ENCODE data around the gene MYO16.
A peak's percentile ranks its signal among the peaks of the same experiment; 100 is the strongest.

MYO16 gene

GRCh38 chr13:109072505-109072904 lies 443.1 kb downstream of the MYO16 start:
- no peaks in the 10 kb centered on the region for H3K27me3 ChIP-seq (ENCODE audit: control insufficient read depth in 1 of 2, insufficient read depth in 1 of 2, low read length in 2 of 2)
- no peak overlapping the region for H3K14ac ChIP-seq (ENCODE audit: low read length in 2 of 2)
- H2BK12ac ChIP-seq (ENCODE audit: low read length in 2 of 2) = no peak overlapping the region
- H3K4me1 ChIP-seq (ENCODE audit: control insufficient read depth, insufficient read depth, low read depth, low read length) = no peaks in the 10 kb centered on the region
- no peaks in the 10 kb centered on the region for H3K79me1 ChIP-seq (replicated peaks; ENCODE audit: low read length, poor library complexity, severe bottlenecking)
- 91% methylated on average over 1 of the region's 3 CpGs for WGBS
- H2AK5ac ChIP-seq (ENCODE audit: low read length, severe bottlenecking) = no peak overlapping the region
- no peak overlapping the region for H2BK120ac ChIP-seq (ENCODE audit: low read depth, low read length)
- no peak overlapping the region for H3K9ac ChIP-seq (ENCODE audit: low read length)
- H3K27ac ChIP-seq (ENCODE audit: low read length, poor library complexity, severe bottlenecking) = no peak overlapping the region
- no peak overlapping the region for H3K23ac ChIP-seq (ENCODE audit: low read length in 2 of 2)
- no peaks in the 10 kb centered on the region for H3K36me3 ChIP-seq (ENCODE audit: control insufficient read depth in 1 of 2, insufficient read depth in 2 of 2, low read depth in 1 of 2, low read length in 2 of 2)
- peaks cover 3% of the 10 kb centered on the region for H3K9me3 ChIP-seq (ENCODE audit: control insufficient read depth, low read length)
- no peak overlapping the region for H4K91ac ChIP-seq (ENCODE audit: low read length)
- H3K4me3 ChIP-seq (ENCODE audit: insufficient read depth in 1 of 2, low read depth in 1 of 2, low read length in 2 of 2) = no peak overlapping the region
- H2BK5ac ChIP-seq (ENCODE audit: low read depth, low read length, poor library complexity, severe bottlenecking) = no peak overlapping the region
- no peak overlapping the region for H3K4me2 ChIP-seq (ENCODE audit: low read length, poor library complexity, severe bottlenecking)
- H3K18ac ChIP-seq (ENCODE audit: low read depth in 1 of 2, low read length in 2 of 2) = no peak overlapping the region
- no peak overlapping the region for H3K4ac ChIP-seq (ENCODE audit: low read depth in 1 of 2, low read length in 2 of 2)
- no peak overlapping the region for H2AFZ ChIP-seq (ENCODE audit: low read depth, low read length)
- H4K8ac ChIP-seq (ENCODE audit: low read length) = no peak overlapping the region
- no peak overlapping the region for H2BK15ac ChIP-seq (ENCODE audit: low read depth, poor library complexity, severe bottlenecking)
- no peak for DNase-seq

GRCh38 chr13:109074436-109074835 lies 445.0 kb downstream of the MYO16 start:
- H4K8ac ChIP-seq (ENCODE audit: low read length) = no peak overlapping the region
- H3K36me3 ChIP-seq (ENCODE audit: control insufficient read depth in 1 of 2, insufficient read depth in 2 of 2, low read depth in 1 of 2, low read length in 2 of 2) = no peaks in the 10 kb centered on the region
- H3K4me2 ChIP-seq (ENCODE audit: low read length, poor library complexity, severe bottlenecking) = no peak overlapping the region
- H3K23ac ChIP-seq (ENCODE audit: low read length in 2 of 2) = no peak overlapping the region
- peaks cover 2% of the 10 kb centered on the region for H3K9me3 ChIP-seq (ENCODE audit: control insufficient read depth, low read length)
- no peak overlapping the region for H2BK5ac ChIP-seq (ENCODE audit: low read depth, low read length, poor library complexity, severe bottlenecking)
- H3K27ac ChIP-seq (ENCODE audit: low read length, poor library complexity, severe bottlenecking) = no peak overlapping the region
- no peak overlapping the region for H4K91ac ChIP-seq (ENCODE audit: low read length)
- H2AK5ac ChIP-seq (ENCODE audit: low read length, severe bottlenecking) = no peak overlapping the region
- no peak overlapping the region for H3K4me3 ChIP-seq (ENCODE audit: insufficient read depth in 1 of 2, low read depth in 1 of 2, low read length in 2 of 2)
- H3K14ac ChIP-seq (ENCODE audit: low read length in 2 of 2) = no peak overlapping the region
- no peaks in the 10 kb centered on the region for H3K79me1 ChIP-seq (replicated peaks; ENCODE audit: low read length, poor library complexity, severe bottlenecking)
- H3K9ac ChIP-seq (ENCODE audit: low read length) = no peak overlapping the region
- no peaks in the 10 kb centered on the region for H3K4me1 ChIP-seq (ENCODE audit: control insufficient read depth, insufficient read depth, low read depth, low read length)
- no peak overlapping the region for H3K4ac ChIP-seq (ENCODE audit: low read depth in 1 of 2, low read length in 2 of 2)
- WGBS = 78% methylated on average over 6 of the region's 6 CpGs
- H2BK12ac ChIP-seq (ENCODE audit: low read length in 2 of 2) = no peak overlapping the region
- peak overlapping the region in 1 of 2 experiments; percentile 55 for H3K18ac ChIP-seq (ENCODE audit: low read depth in 1 of 2, low read length in 2 of 2)
- no peak overlapping the region for H2AFZ ChIP-seq (ENCODE audit: low read depth, low read length)
- no peak overlapping the region for H2BK120ac ChIP-seq (ENCODE audit: low read depth, low read length)
- no peak for DNase-seq
- H3K27me3 ChIP-seq (ENCODE audit: control insufficient read depth in 1 of 2, insufficient read depth in 1 of 2, low read length in 2 of 2) = no peaks in the 10 kb centered on the region
- H2BK15ac ChIP-seq (ENCODE audit: low read depth, poor library complexity, severe bottlenecking) = no peak overlapping the region

- Histone ChIP-seq H2BK12ac (ENCODE audit: low read length in 2 of 2) (no peak overlapping the region), H2AFZ (ENCODE audit: low read depth, low read length) (no peak overlapping the region), H3K4me1 (ENCODE audit: control insufficient read depth, insufficient read depth, low read depth, low read length) (no peaks in the 10 kb centered on the region), H3K4me2 (ENCODE audit: low read length, poor library complexity, severe bottlenecking) (no peak overlapping the region), H2AK5ac (ENCODE audit: low read length, severe bottlenecking) (no peak overlapping the region), H3K9me3 (ENCODE audit: control insufficient read depth, low read length) (no peaks in the 10 kb centered on the region), H4K8ac (ENCODE audit: low read length) (no peak overlapping the region), H3K27me3 (ENCODE audit: control insufficient read depth in 1 of 2, insufficient read depth in 1 of 2, low read length in 2 of 2) (no peaks in the 10 kb centered on the region), H3K79me1 (replicated peaks; ENCODE audit: low read length, poor library complexity, severe bottlenecking) (no peaks in the 10 kb centered on the region), H3K4me3 (ENCODE audit: insufficient read depth in 1 of 2, low read depth in 1 of 2, low read length in 2 of 2) (no peak overlapping the region), H3K4ac (ENCODE audit: low read depth in 1 of 2, low read length in 2 of 2) (no peak overlapping the region), H2BK120ac (ENCODE audit: low read depth, low read length) (no peak overlapping the region), H3K36me3 (ENCODE audit: control insufficient read depth in 1 of 2, insufficient read depth in 2 of 2, low read depth in 1 of 2, low read length in 2 of 2) (no peaks in the 10 kb centered on the region), H3K27ac (ENCODE audit: low read length, poor library complexity, severe bottlenecking) (no peak overlapping the region), H3K18ac (ENCODE audit: low read depth in 1 of 2, low read length in 2 of 2) (no peak overlapping the region), H3K9ac (ENCODE audit: low read length) (no peak overlapping the region), H3K14ac (ENCODE audit: low read length in 2 of 2) (no peak overlapping the region), H2BK5ac (ENCODE audit: low read depth, low read length, poor library complexity, severe bottlenecking) (no peak overlapping the region), H3K23ac (ENCODE audit: low read length in 2 of 2) (no peak overlapping the region), H2BK15ac (ENCODE audit: low read depth, poor library complexity, severe bottlenecking) (no peak overlapping the region), H4K91ac (ENCODE audit: low read length) (no peak overlapping the region)
- no peak for DNase-seq
- WGBS = 100% methylated on average over 1 of the region's 3 CpGs
These were observed 445.4 kb downstream of the MYO16 start for GRCh38 chr13:109074853-109075252.

- Histone ChIP-seq H2AFZ (ENCODE audit: low read depth, low read length) (no peak overlapping the region), H3K18ac (ENCODE audit: low read depth in 1 of 2, low read length in 2 of 2) (no peak overlapping the region), H2BK15ac (ENCODE audit: low read depth, poor library complexity, severe bottlenecking) (no peak overlapping the region), H2BK5ac (ENCODE audit: low read depth, low read length, poor library complexity, severe bottlenecking) (no peak overlapping the region), H3K14ac (ENCODE audit: low read length in 2 of 2) (no peak overlapping the region), H3K9ac (ENCODE audit: low read length) (peak overlapping the region; percentile 25), H3K9me3 (ENCODE audit: control insufficient read depth, low read length) (peaks cover 3% of the 10 kb centered on the region), H3K23ac (ENCODE audit: low read length in 2 of 2) (no peak overlapping the region), H3K4me3 (ENCODE audit: insufficient read depth in 1 of 2, low read depth in 1 of 2, low read length in 2 of 2) (no peak overlapping the region), H3K27ac (ENCODE audit: low read length, poor library complexity, severe bottlenecking) (no peak overlapping the region), H3K36me3 (ENCODE audit: control insufficient read depth in 1 of 2, insufficient read depth in 2 of 2, low read depth in 1 of 2, low read length in 2 of 2) (no peaks in the 10 kb centered on the region), H3K4me1 (ENCODE audit: control insufficient read depth, insufficient read depth, low read depth, low read length) (no peaks in the 10 kb centered on the region), H3K79me1 (replicated peaks; ENCODE audit: low read length, poor library complexity, severe bottlenecking) (no peaks in the 10 kb centered on the region), H2BK120ac (ENCODE audit: low read depth, low read length) (no peak overlapping the region), H3K27me3 (ENCODE audit: control insufficient read depth in 1 of 2, insufficient read depth in 1 of 2, low read length in 2 of 2) (peaks cover 0 to 3% of the 10 kb centered on the region in 2 experiments), H3K4ac (ENCODE audit: low read depth in 1 of 2, low read length in 2 of 2) (no peak overlapping the region), H4K91ac (ENCODE audit: low read length) (no peak overlapping the region), H3K4me2 (ENCODE audit: low read length, poor library complexity, severe bottlenecking) (no peak overlapping the region), H4K8ac (ENCODE audit: low read length) (no peak overlapping the region), H2AK5ac (ENCODE audit: low read length, severe bottlenecking) (no peak overlapping the region), H2BK12ac (ENCODE audit: low read length in 2 of 2) (no peak overlapping the region)
- WGBS = 90% methylated on average over 9 of the region's 10 CpGs
- no peak for DNase-seq
These were observed 458.7 kb downstream of the MYO16 start for GRCh38 chr13:109087916-109088623.
